H9 (cell line): Measurements from ENCODE around the gene SUGP1. TPM values are rescaled to one million over a fixed set of nuclear protein-coding genes. Genes with fewer than 3 reads are reported as not detected.
"Not testable (repeated sequence)": the region's sequence is repeated elsewhere in the genome, so short reads cannot be mapped to it uniquely, and the experiment has no call there.

ENCODE experiments used
- DNase-seq: peaks from one replicate; pipeline ENCODE4 v3.0.0-alpha.2; 2017
- H2AFZ ChIP-seq: one replicate; pipeline ENCODE4 v1.6.1; 2013; ENCODE audit warnings: mild to moderate bottlenecking, low read length, control low read depth, moderate library complexity
- H2AK5ac ChIP-seq: 2 replicates; pipeline ENCODE4 v1.6.1; 2013; ENCODE audit warnings: low read length, control low read depth, mixed read lengths; ENCODE audit not compliant: insufficient read length
- H2BK120ac ChIP-seq: one replicate; pipeline ENCODE4 v1.6.1; 2013; ENCODE audit warnings: low read depth, mild to moderate bottlenecking, low read length, control low read depth, inconsistent platforms; ENCODE audit not compliant: poor library complexity, severe bottlenecking
- H2BK12ac ChIP-seq: 2 replicates; pipeline ENCODE4 v1.6.1; 2013; ENCODE audit warnings: low read length, control low read depth, mixed read lengths, low read depth; ENCODE audit not compliant: insufficient read length
- H2BK15ac ChIP-seq: 2 replicates; pipeline ENCODE4 v1.6.1; 2013; ENCODE audit warnings: low read depth, low read length, control low read depth
- H2BK20ac ChIP-seq: one replicate; pipeline ENCODE4 v1.6.1; 2013; ENCODE audit warnings: low read depth, mild to moderate bottlenecking, low read length, control low read depth, inconsistent platforms; ENCODE audit not compliant: poor library complexity, severe bottlenecking
- H2BK5ac ChIP-seq: 2 replicates; pipeline ENCODE4 v1.6.1; 2013; ENCODE audit warnings: low read length, control low read depth, mixed read lengths; ENCODE audit not compliant: insufficient read length
- H3K14ac ChIP-seq: 2 replicates; pipeline ENCODE4 v1.6.1; 2013; ENCODE audit warnings: low read length, control low read depth; ENCODE audit not compliant: insufficient read depth
- H3K18ac ChIP-seq: 2 replicates; pipeline ENCODE4 v1.6.1; 2013; ENCODE audit warnings: low read depth, mild to moderate bottlenecking, mixed read lengths, low read length, control low read depth; ENCODE audit not compliant: insufficient read length
- H3K23ac ChIP-seq: 2 replicates; pipeline ENCODE4 v1.6.1; 2013; ENCODE audit warnings: low read length, control low read depth, mixed read lengths, low read depth; ENCODE audit not compliant: insufficient read length
- H3K23me2 ChIP-seq: 2 replicates; pipeline ENCODE4 v1.6.1; 2013; ENCODE audit warnings: low read depth, mild to moderate bottlenecking, mixed read lengths, low read length, control low read depth; ENCODE audit not compliant: insufficient read length, poor library complexity, severe bottlenecking
- H3K27ac ChIP-seq: 2 replicates; pipeline ENCODE4 v1.5.1; 2013; ENCODE audit warnings: low read length, control low read depth, mixed read lengths, low read depth; ENCODE audit not compliant: insufficient read length
- H3K27me3 ChIP-seq: 2 replicates; pipeline ENCODE4 v1.6.1; 2013; ENCODE audit warnings: low read length, control low read depth, inconsistent platforms; ENCODE audit not compliant: insufficient read depth
- H3K4ac ChIP-seq: 2 replicates; pipeline ENCODE4 v1.6.1; 2013; ENCODE audit warnings: low read depth, mild to moderate bottlenecking, control low read depth, inconsistent platforms, low read length, moderate library complexity
- H3K4me1 ChIP-seq: 2 replicates; pipeline ENCODE4 v1.6.1; 2013; ENCODE audit warnings: low read length, control low read depth, inconsistent platforms; ENCODE audit not compliant: insufficient read depth
- H3K4me2 ChIP-seq: 2 replicates; pipeline ENCODE4 v1.6.1; 2013; ENCODE audit warnings: low read length, control low read depth, mixed read lengths; ENCODE audit not compliant: insufficient read length, insufficient read depth
- H3K56ac ChIP-seq: 2 replicates; pipeline ENCODE4 v1.6.1; 2013; ENCODE audit warnings: low read depth, mild to moderate bottlenecking, mixed read lengths, low read length, control low read depth; ENCODE audit not compliant: insufficient read length
- H3K79me1 ChIP-seq: 2 replicates; pipeline ENCODE4 v1.6.1; 2013; ENCODE audit warnings: low read depth, mild to moderate bottlenecking, moderate library complexity, low read length, control low read depth, inconsistent platforms; ENCODE audit not compliant: insufficient read depth, poor library complexity, severe bottlenecking
- H3K79me2 ChIP-seq: 2 replicates; pipeline ENCODE4 v1.6.1; 2013; ENCODE audit warnings: low read length, control low read depth, inconsistent platforms; ENCODE audit not compliant: insufficient read depth
- H3K9ac ChIP-seq: 2 replicates; pipeline ENCODE4 v1.6.1; 2013; ENCODE audit warnings: low read length, control low read depth, mixed read lengths; ENCODE audit not compliant: insufficient read length; ENCODE audit errors: extremely low read depth
- H3K9me3 ChIP-seq: one replicate; pipeline ENCODE4 v1.6.1; 2013; ENCODE audit warnings: low read depth, low read length, inconsistent platforms; ENCODE audit not compliant: control insufficient read depth
- H3T11ph ChIP-seq: one replicate; pipeline ENCODE4 v1.6.1; 2013; ENCODE audit warnings: mild to moderate bottlenecking, low read length, control low read depth, inconsistent platforms
- H4K20me1 ChIP-seq: one replicate; pipeline ENCODE4 v1.6.1; 2013; ENCODE audit not compliant: control insufficient read depth, insufficient read length, insufficient read depth
- H4K5ac ChIP-seq: 2 replicates; pipeline ENCODE4 v1.6.1; 2013; ENCODE audit warnings: low read depth, mild to moderate bottlenecking, mixed read lengths, low read length, control low read depth; ENCODE audit not compliant: insufficient read length
- H4K8ac ChIP-seq: replicated peaks from 2 replicates; pipeline ENCODE4 v1.6.1; 2013; ENCODE audit warnings: low read length, control low read depth, mixed read lengths, low read depth; ENCODE audit not compliant: insufficient read length
- H4K91ac ChIP-seq: 2 replicates; pipeline ENCODE4 v1.6.1; 2013; ENCODE audit warnings: low read depth, mild to moderate bottlenecking, moderate library complexity, mixed read lengths, low read length, control low read depth; ENCODE audit not compliant: insufficient read length
- H3K27ac Mint-ChIP-seq, 3 experiments: 2 replicates in 2 of 3; 3 replicates in 1 of 3; pipeline ENCODE4 v1.8.0; 2020 to 2021; ENCODE audit warnings: mixed read lengths in 3 of 3, mild to moderate bottlenecking in 1 of 3, moderate library complexity in 1 of 3
- H3K27me3 Mint-ChIP-seq: 2 replicates; pipeline ENCODE4 v1.8.0; 2021; ENCODE audit warnings: low read depth, mild to moderate bottlenecking, moderate library complexity, mixed read lengths
- H3K36me3 Mint-ChIP-seq, 3 experiments: 2 replicates in 2 of 3; 3 replicates in 1 of 3; pipeline ENCODE4 v1.8.0; 2020 to 2021; ENCODE audit warnings: low read depth in 3 of 3, mixed read lengths in 3 of 3; ENCODE audit not compliant: insufficient read depth in 1 of 3
- H3K4me1 Mint-ChIP-seq, 2 experiments: 2 replicates each; pipeline ENCODE4 v1.8.0; 2020; ENCODE audit warnings: mixed read lengths in 2 of 2
- H3K4me3 Mint-ChIP-seq, 2 experiments: 2 replicates in 1 of 2; 3 replicates in 1 of 2; pipeline ENCODE4 v1.8.0; 2020 to 2021; ENCODE audit warnings: mild to moderate bottlenecking in 2 of 2, mixed read lengths in 2 of 2, moderate library complexity in 1 of 2
- H3K9me3 Mint-ChIP-seq, 2 experiments: 2 replicates in 1 of 2; 3 replicates in 1 of 2; pipeline ENCODE4 v1.8.0; 2020; ENCODE audit warnings: mild to moderate bottlenecking in 2 of 2, mixed read lengths in 2 of 2, moderate library complexity in 1 of 2
- WGBS: extraction: QIAGEN DNeasy Blood & Tissue Kit; methylation state at CpG from one replicate; pipeline ENCODE4 v1.1.7; 2013; ENCODE audit warnings: missing lambda C conversion rate, low lambda C conversion rate, mixed read lengths; ENCODE audit not compliant: insufficient read length; ENCODE audit errors: extremely low coverage; 5-methylcytosine and 5-hydroxymethylcytosine counted together
- total RNA-seq: library from RNA; stranded (reverse); gene quantifications from 2 replicates; pipeline ENCODE4 v1.2.1, GENCODE V29; 2021
- TF ChIP-seq, protein P1 (sequence below): fragments of 200-600 bp; sonication (generic); conservative IDR thresholded peaks from 3 replicates; pipeline ENCODE4 v1.8.0; 2021; ENCODE audit warnings: antibody characterized with exemption, mild to moderate bottlenecking

The SUGP1 gene
- total RNA-seq, 1 experiment from 2014 or later: 103 TPM

DNA sequence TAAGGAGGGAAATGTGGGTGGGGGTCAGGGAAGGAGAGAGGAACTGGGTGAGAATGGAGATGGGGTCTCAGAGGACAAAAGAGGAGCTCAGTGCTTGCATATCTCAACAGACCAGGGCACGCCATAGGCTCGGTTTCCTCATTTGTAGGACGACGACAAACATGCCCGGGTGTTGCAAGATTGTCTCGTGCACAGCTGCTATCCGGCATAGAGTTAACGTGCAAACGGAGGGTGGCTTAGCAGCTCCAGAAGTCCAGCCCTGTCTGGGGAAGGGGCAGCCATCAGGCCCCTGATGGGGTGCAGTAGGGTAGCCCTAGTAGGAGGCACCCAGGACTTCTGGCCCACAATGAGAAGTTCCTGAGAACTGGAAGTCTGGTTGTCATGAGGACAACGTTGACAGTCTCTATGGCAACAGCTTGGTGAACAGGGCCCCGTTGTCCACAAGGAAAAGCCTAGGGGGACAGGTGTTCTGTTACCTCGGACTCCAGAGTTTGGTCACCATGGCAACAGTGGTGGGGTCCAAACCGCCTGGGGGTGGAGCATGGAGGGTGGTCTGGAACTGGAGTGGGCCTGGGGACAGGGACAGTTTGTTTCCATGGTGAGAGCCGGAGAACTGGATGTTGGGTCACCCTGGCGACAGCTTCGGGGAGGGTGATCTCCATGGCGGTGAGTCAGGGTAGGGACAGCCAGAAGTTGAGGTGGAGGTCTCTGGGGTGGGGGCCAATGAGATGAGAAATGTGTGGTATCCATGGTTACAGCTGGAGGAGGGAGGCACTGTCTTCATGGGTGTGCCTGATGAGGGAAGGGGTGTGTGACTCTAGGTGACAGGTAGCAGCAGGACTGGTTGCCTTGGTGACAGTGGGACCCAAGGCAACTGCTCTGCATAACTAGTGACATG is 64.0 kb downstream of the SUGP1 start:
- no peak overlapping the region for H3K23ac ChIP-seq
- no peak overlapping the region for H2BK20ac ChIP-seq
- peak overlapping the region; percentile 69; the same call in 1 of the 2 replicates for H3K4ac ChIP-seq
- no peak overlapping the region for H3K27ac ChIP-seq
- no peaks in the 10 kb centered on the region for H3K79me2 ChIP-seq
- no peaks in the 10 kb centered on the region for H3K79me1 ChIP-seq
- DNase-seq: no peak
- no CpG with 5 or more reads among the region's 17 CpGs for WGBS
- H3T11ph ChIP-seq: no peak overlapping the region
- no peak overlapping the region for H3K56ac ChIP-seq
- no peak overlapping the region for H4K5ac ChIP-seq
- H2AK5ac ChIP-seq: no peak overlapping the region
- Mint-ChIP-seq H3K27ac (peak overlapping the region in 2 of 3 experiments; percentile 30 to 82; a peak in 2 of 7 replicates), H3K36me3 (peaks cover 8 to 16% (median 16%) of the 10 kb centered on the region in 3 experiments), H3K4me3 (peak overlapping the region in 1 of 2 experiments; percentile 54; a peak in 2 of 5 replicates), H3K27me3 (peaks cover 59% of the 10 kb centered on the region), H3K4me1 (peaks cover 11 to 20% of the 10 kb centered on the region in 2 experiments; a peak in 3 of 4 replicates), H3K9me3 (no peaks in the 10 kb centered on the region; a peak in 1 of 5 replicates)
- H3K14ac ChIP-seq: peak overlapping the region; percentile 32; the same call in 1 of the 2 replicates
- no peaks in the 10 kb centered on the region for H3K27me3 ChIP-seq
- H2BK12ac ChIP-seq: no peak overlapping the region
- peak overlapping the region; percentile 73 for H2BK120ac ChIP-seq
- no peak overlapping the region for H4K91ac ChIP-seq
- TF ChIP-seq, protein P1, sequence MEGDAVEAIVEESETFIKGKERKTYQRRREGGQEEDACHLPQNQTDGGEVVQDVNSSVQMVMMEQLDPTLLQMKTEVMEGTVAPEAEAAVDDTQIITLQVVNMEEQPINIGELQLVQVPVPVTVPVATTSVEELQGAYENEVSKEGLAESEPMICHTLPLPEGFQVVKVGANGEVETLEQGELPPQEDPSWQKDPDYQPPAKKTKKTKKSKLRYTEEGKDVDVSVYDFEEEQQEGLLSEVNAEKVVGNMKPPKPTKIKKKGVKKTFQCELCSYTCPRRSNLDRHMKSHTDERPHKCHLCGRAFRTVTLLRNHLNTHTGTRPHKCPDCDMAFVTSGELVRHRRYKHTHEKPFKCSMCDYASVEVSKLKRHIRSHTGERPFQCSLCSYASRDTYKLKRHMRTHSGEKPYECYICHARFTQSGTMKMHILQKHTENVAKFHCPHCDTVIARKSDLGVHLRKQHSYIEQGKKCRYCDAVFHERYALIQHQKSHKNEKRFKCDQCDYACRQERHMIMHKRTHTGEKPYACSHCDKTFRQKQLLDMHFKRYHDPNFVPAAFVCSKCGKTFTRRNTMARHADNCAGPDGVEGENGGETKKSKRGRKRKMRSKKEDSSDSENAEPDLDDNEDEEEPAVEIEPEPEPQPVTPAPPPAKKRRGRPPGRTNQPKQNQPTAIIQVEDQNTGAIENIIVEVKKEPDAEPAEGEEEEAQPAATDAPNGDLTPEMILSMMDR: no peak
- H3K4me2 ChIP-seq: no peak overlapping the region
- H4K8ac ChIP-seq: no peak overlapping the region
- H3K9me3 ChIP-seq: no peaks in the 10 kb centered on the region
- H2BK5ac ChIP-seq: no peak overlapping the region
- H2BK15ac ChIP-seq: no peak overlapping the region
- H3K4me1 ChIP-seq: no peaks in the 10 kb centered on the region; the same call in 1 of the 2 replicates
- H3K23me2 ChIP-seq: peaks cover 9% of the 10 kb centered on the region
- no peak overlapping the region for H2AFZ ChIP-seq
- no peak overlapping the region for H3K9ac ChIP-seq
- H3K18ac ChIP-seq: peak overlapping the region; percentile 51
- no peaks in the 10 kb centered on the region for H4K20me1 ChIP-seq

DNA sequence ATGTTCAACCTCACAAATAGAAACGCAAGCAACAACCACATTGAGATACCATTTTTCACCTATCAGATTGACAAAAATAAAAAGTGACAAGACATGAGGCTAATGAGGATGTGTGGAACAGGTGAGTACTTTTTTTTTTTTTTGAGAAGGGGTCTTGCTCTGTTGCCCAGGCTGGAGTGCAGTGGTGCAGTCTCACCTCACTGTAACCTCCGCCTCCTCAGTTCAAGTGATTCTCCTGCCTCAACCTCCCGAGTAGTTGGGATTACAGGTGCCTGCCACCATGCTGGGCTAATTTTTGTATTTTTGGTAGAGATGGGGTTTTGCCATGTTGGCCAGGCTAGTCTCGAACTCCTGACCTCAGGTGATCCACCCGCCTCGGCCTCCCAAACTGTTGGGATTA is 66.9 kb downstream of the SUGP1 start:
- H3K79me1 ChIP-seq, H4K5ac ChIP-seq, H2BK5ac ChIP-seq, H2BK120ac ChIP-seq, H3K4me2 ChIP-seq, H3K27me3 ChIP-seq, H2AFZ ChIP-seq, H4K8ac ChIP-seq, H3K56ac ChIP-seq, H3K4ac ChIP-seq, H3K27ac ChIP-seq, H3K9me3 ChIP-seq, H3K27ac Mint-ChIP-seq, H3K9ac ChIP-seq, H2AK5ac ChIP-seq, H3K4me3 Mint-ChIP-seq, H3K14ac ChIP-seq, H4K20me1 ChIP-seq, DNase-seq, H2BK15ac ChIP-seq, H3K36me3 Mint-ChIP-seq, H3K4me1 ChIP-seq, H3K23me2 ChIP-seq, H3T11ph ChIP-seq, H3K18ac ChIP-seq, H2BK12ac ChIP-seq, H2BK20ac ChIP-seq, H3K79me2 ChIP-seq, H3K4me1 Mint-ChIP-seq, H4K91ac ChIP-seq, H3K23ac ChIP-seq, H3K9me3 Mint-ChIP-seq: not testable (repeated sequence)
- H3K27me3 Mint-ChIP-seq: peaks cover 81% of the 10 kb centered on the region
- WGBS: no CpG with 5 or more reads among the region's 6 CpGs
